Psoas muscle (tissue), 8 donors: ENCODE results near the gene GNB2. TPM values are rescaled to one million over a fixed set of nuclear protein-coding genes. Genes with fewer than 3 reads are reported as not detected.

Experiments used
- ATAC-seq, 4 donors: fragments of 200-7000 bp; cut with Tn5 transposase; one replicate each; pipeline ENCODE4 v1.9.1; 2020; ENCODE audit warnings: moderate library complexity in 3 of 4, mild to moderate bottlenecking in 2 of 4
- DNase-seq, 2 donors: peaks; one replicate each; pipeline ENCODE4 v3.0.0-alpha.2; 2020
- H3K27ac ChIP-seq: fragments of 200-600 bp; one replicate; pipeline ENCODE4 v1.8.0; 2022
- H3K27me3 ChIP-seq, 3 donors: fragments of 200-600 bp in 1 of 3; one replicate each; pipeline versions ENCODE4 v1.6.1 to v1.8.0; 2013 to 2022; ENCODE audit warnings: low read length in 2 of 3, mild to moderate bottlenecking in 2 of 3, moderate library complexity in 1 of 3; ENCODE audit not compliant: insufficient read depth in 3 of 3
- H3K36me3 ChIP-seq, 2 donors: fragments of 200-600 bp in 1 of 2; one replicate each; pipeline versions ENCODE4 v1.6.1 to v1.8.0; 2013 to 2022; ENCODE audit warnings: low read depth in 1 of 2, mild to moderate bottlenecking in 1 of 2, moderate library complexity in 1 of 2; ENCODE audit not compliant: insufficient read depth in 1 of 2
- H3K4me1 ChIP-seq: fragments of 200-600 bp; one replicate; pipeline ENCODE4 v1.8.0; 2022
- H3K4me3 ChIP-seq: fragments of 200-600 bp; one replicate; pipeline ENCODE4 v1.8.0; 2022; ENCODE audit warnings: mild to moderate bottlenecking
- H3K9me3 ChIP-seq: fragments of 200-600 bp; one replicate; pipeline ENCODE4 v1.8.0; 2022
- CTCF ChIP-seq: fragments of 200-600 bp; IDR thresholded peaks from one replicate; pipeline ENCODE4 v1.8.0; 2022; ENCODE audit warnings: antibody characterized with exemption
- WGBS, 3 donors: extraction: QIAGEN DNeasy Blood & Tissue Kit; methylation state at CpG; one replicate each; pipeline versions ENCODE4 v1.1.6 to v1.1.7; 2013; 5-methylcytosine and 5-hydroxymethylcytosine counted together
- intact Hi-C, 2 donors: fragments of 100-400 bp; cut with DNase I; formaldehyde crosslinking; loops; one replicate each; pipeline versions ENCODE4 v1.11.0 to v1.14.2; 2022
- polyA plus RNA-seq, 3 donors: library from polyadenylated mRNA; stranded (reverse); fragments of 200-250 nt; gene quantifications; one replicate each; pipeline ENCODE4 v1.2.3, GENCODE V29; 2013
- total RNA-seq, 4 donors: library from RNA; stranded (reverse); fragmentation: NEBNext Ultra II Directional in 2 of 4; extraction: Animal tissue kit (Norgen Biotek cat#: 25700) in 2 of 4; gene quantifications; one replicate each; pipeline versions ENCODE4 v1.2.1 to v1.2.4, GENCODE V29; 2021 to 2023
- donor health status: healthy with polysubstance abuse.
- donor health status: DM: no; HTN: no; CAD: no; lungs with moderate emphysema.
- donor health status: Bipolar disorder and iron deficiency.
- donor health status: healthy.
- donor health status: DM: yes; HTN: yes; CAD: no.
- donor health status: DM: no; HTN: no; CAD: no.
- donor health status: DM: no; HTN: no; CAD: no.
- donor health status: DM: yes; HTN: yes; CAD: no.

Gene GNB2
- total and polyA plus RNA-seq, 7 donors = 87.1 to 148 (median 117) TPM

DNA sequence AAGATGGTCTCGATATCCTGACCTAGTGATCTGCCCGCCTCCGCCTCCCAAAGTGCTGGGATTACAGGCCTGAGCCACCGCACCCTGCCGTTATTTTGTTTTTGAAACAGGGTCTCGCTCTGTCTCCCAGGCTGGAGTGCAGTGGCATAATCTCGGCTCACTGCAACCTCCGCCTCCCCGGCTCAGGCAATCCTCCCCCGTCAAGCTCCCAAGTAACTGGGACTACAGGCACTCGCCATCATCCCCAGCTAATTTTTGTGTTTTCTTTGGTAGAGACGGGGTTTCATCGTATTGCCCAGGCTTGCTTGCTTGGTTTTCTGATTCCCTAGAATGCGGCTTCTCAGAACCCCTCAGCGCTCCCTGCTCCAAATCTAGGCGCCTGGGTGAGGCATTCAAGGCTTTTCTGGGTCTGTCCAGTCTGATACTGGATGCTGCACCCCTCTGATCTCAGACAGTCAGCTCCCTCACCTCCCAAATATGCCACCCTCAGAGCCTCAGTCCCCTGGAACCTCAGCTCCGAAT lies 33.5 kb upstream of the GNB2 start:
- ATAC-seq (no peak), DNase-seq (no peak)
- H3K9me3 ChIP-seq = no peaks in the 10 kb centered on the region
- no peak overlapping the region for H3K27ac ChIP-seq
- 71 to 74% (median 72%) methylated on average over 17 of the region's 17 CpGs for WGBS, 3 donors
- peaks cover 0 to 19% (median 15%) of the 10 kb centered on the region in 3 donors for H3K27me3 ChIP-seq
- no peak overlapping the region for H3K4me3 ChIP-seq
- H3K4me1 ChIP-seq = no peaks in the 10 kb centered on the region
- no peaks in the 10 kb centered on the region for H3K36me3 ChIP-seq
- intact Hi-C loops = no loop called here
- no peak for TF ChIP-seq CTCF

GRCh38 chr7:100640517-100641440 lies 32.8 kb upstream of the GNB2 start:
- Histone ChIP-seq H3K4me3 (no peak overlapping the region), H3K27me3 (peaks cover 0 to 21% (median 15%) of the 10 kb centered on the region in 3 donors), H3K9me3 (no peaks in the 10 kb centered on the region), H3K36me3 (no peaks in the 10 kb centered on the region), H3K4me1 (no peaks in the 10 kb centered on the region), H3K27ac (no peak overlapping the region)
- DNase-seq = no peak
- ATAC-seq = no peak
- intact Hi-C loops = no loop called here
- 61 to 66% (median 65%) methylated on average over 22 to 24 of the region's 24 CpGs for WGBS, 3 donors
- no peak for TF ChIP-seq CTCF

DNA sequence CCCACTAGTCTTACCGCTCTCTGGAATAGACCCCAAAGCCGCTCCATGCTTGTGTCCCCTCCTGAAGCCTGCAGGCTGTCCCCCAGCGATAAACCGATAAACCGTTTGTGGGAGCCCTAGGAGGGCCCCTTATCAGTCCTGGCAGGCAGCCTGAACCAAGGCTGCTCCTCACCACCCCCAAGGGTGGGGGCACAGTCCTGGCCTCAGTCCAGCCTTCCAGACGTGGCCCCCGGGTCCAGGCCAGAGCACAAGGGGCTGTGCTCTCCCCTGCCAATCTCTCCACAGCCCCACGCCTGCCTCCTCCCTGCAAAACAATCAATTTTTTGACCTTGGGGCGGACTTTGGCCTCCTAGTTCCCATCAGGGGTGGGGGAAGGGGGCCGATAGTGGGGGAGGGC lies 32.1 kb upstream of the GNB2 start, which contains the start of gene TFR2:
Gene TFR2 (minus strand): TSS at position 90 of the 397 bp plus-strand sequence. CDS start 43 bp downstream, at position 47.
- no peak for DNase-seq

GRCh38 chr7:100641860-100642533 lies 31.5 kb upstream of the GNB2 start:
- Histone ChIP-seq H3K9me3 (no peaks in the 10 kb centered on the region), H3K27me3 (peaks cover 0 to 32% (median 16%) of the 10 kb centered on the region in 3 donors), H3K36me3 (no peaks in the 10 kb centered on the region), H3K4me3 (no peak overlapping the region), H3K27ac (no peak overlapping the region), H3K4me1 (no peaks in the 10 kb centered on the region)
- intact Hi-C loops = no loop called here
- no peak for ATAC-seq
- DNase-seq = no peak
- 73 to 83% (median 75%) methylated on average over 10 of the region's 10 CpGs for WGBS, 3 donors
- no peak for TF ChIP-seq CTCF

More for the DNA sequence above, 32.1 kb upstream of the GNB2 start, which contains the start of gene TFR2:
- no peak for TF ChIP-seq CTCF
- no peak within 1 kb of the TSS for H3K4me3 ChIP-seq
- ATAC-seq = no peak
- WGBS, 3 donors = 56 to 63% (median 58%) methylated on average over 10 of the region's 10 CpGs
- no peaks in the 10 kb centered on the region for H3K4me1 ChIP-seq
- H3K27me3 ChIP-seq = peaks cover 0 to 28% (median 13%) of the 10 kb centered on the region in 3 donors
- H3K36me3 ChIP-seq = no peaks in the 10 kb centered on the region
- no peak within 1 kb of the TSS for H3K27ac ChIP-seq
- no peaks in the 10 kb centered on the region for H3K9me3 ChIP-seq
- intact Hi-C loops = no loop called here
